ENCODE results near the gene KLHL11.

KLHL11 gene

GRCh38 chr17:41864836-41865595 lies at the start of gene KLHL11:
Gene KLHL11, minus strand, starts transcription at chr17:41865423. Its CDS starts 53 bp downstream, at chr17:41865370.
- DNase-seq = peak; percentile 89

- no peak for DNase-seq
Measured at GRCh38 chr17:41915020-41915419, 49.8 kb upstream of the KLHL11 start.

GRCh38 chr17:41914358-41914766 lies 49.1 kb upstream of the KLHL11 start:
- no peak for DNase-seq

- no peak for DNase-seq
Measured at GRCh38 chr17:41913798-41914197, 48.6 kb upstream of the KLHL11 start.

- no peak for DNase-seq
Measured at GRCh38 chr17:41912925-41913324, 47.7 kb upstream of the KLHL11 start.

GRCh38 chr17:41910701-41911391 lies 45.6 kb upstream of the KLHL11 start:
- no peak for DNase-seq

- DNase-seq = no peak
Measured at GRCh38 chr17:41909088-41909487, 43.9 kb upstream of the KLHL11 start.

GRCh38 chr17:41907633-41908539 lies 42.7 kb upstream of the KLHL11 start:
- DNase-seq = no peak

- DNase-seq = no peak
Measured at GRCh38 chr17:41907185-41907556, 41.9 kb upstream of the KLHL11 start.

GRCh38 chr17:41906465-41907184 lies 41.4 kb upstream of the KLHL11 start:
- no peak for DNase-seq

- no peak for DNase-seq
Measured at GRCh38 chr17:41905172-41905571, 39.9 kb upstream of the KLHL11 start.

GRCh38 chr17:41904242-41904841 lies 39.1 kb upstream of the KLHL11 start:
- no peak for DNase-seq

GRCh38 chr17:41901646-41902045 lies 36.4 kb upstream of the KLHL11 start:
- no peak for DNase-seq

GRCh38 chr17:41896726-41897125 lies 31.5 kb upstream of the KLHL11 start:
- no peak for DNase-seq

GRCh38 chr17:41895617-41896016 lies 30.4 kb upstream of the KLHL11 start:
- DNase-seq = no peak

GRCh38 chr17:41894791-41895331 lies 29.6 kb upstream of the KLHL11 start:
- no peak for DNase-seq

GRCh38 chr17:41893384-41893783 lies 28.2 kb upstream of the KLHL11 start:
- no peak for DNase-seq

- no peak for DNase-seq
Measured at GRCh38 chr17:41892021-41892376, 26.8 kb upstream of the KLHL11 start.

GRCh38 chr17:41891135-41892020 lies 26.2 kb upstream of the KLHL11 start:
- DNase-seq = no peak

GRCh38 chr17:41888332-41888965 lies 23.2 kb upstream of the KLHL11 start:
- DNase-seq = no peak

Measured in CD4-positive, alpha-beta T cell treated with Interleukin-10 for 1 hour (primary cell).